Uterine smooth muscle cell (primary cell): Measurements from ENCODE around the gene GRB2. TPM values are rescaled to one million over a fixed set of nuclear protein-coding genes. Genes with fewer than 3 reads are reported as not detected.

Experiments
- total RNA-seq: library from RNA; depleted of rRNA; stranded (reverse); fragments of >200 nt; gene quantifications from 2 replicates; pipeline ENCODE4 v1.2.3, GENCODE V29; 2014

The GRB2 gene
- 84.1 and 87.1 TPM in 2 replicates for total RNA-seq

DNA sequence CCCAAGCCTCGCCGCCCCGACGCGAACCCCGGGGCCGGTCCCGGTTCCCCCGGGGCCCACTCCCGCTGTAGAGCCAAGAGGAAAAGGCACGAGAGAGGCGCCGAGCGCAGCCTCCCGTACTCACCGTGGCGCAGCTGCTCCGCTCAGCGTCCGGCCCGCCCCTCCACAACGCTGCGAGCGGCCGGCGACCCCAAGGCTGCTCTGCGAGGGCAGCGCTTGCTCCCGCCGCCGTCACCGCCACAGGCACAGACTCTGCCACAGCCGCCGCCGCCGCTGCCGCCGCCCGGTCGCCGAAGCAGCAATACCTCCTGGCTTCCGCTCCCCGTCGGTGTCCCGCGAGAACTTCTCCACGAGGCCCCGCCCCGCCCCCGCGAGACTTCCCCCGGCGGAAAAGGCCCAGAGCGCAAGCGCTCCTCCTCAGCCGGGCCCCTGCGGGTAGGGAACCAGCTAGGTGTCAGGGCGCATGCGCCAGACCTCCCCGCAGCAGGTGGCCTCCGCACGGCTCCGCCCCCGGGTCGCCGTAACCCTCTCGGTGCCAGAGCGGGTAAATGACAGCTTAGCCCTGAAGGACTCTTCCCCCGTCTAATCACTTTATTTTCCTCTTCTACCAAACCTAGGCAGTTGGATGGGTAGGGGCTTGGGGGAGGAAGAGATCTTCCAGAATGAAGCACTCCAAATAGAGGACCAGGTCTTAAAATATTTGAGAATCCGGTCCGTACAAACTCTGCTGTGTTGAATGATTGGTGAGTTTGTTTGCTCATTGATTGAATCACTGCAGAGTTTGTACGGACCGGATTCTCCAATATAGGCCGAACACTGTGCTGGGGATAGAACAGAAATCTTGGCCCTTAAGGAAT, at the start of gene GRB2:
GRB2 (minus strand) TSS at position 314 of the 857 bp plus-strand sequence. CDS start 12,050 bp downstream, outside the sequence.

DNA sequence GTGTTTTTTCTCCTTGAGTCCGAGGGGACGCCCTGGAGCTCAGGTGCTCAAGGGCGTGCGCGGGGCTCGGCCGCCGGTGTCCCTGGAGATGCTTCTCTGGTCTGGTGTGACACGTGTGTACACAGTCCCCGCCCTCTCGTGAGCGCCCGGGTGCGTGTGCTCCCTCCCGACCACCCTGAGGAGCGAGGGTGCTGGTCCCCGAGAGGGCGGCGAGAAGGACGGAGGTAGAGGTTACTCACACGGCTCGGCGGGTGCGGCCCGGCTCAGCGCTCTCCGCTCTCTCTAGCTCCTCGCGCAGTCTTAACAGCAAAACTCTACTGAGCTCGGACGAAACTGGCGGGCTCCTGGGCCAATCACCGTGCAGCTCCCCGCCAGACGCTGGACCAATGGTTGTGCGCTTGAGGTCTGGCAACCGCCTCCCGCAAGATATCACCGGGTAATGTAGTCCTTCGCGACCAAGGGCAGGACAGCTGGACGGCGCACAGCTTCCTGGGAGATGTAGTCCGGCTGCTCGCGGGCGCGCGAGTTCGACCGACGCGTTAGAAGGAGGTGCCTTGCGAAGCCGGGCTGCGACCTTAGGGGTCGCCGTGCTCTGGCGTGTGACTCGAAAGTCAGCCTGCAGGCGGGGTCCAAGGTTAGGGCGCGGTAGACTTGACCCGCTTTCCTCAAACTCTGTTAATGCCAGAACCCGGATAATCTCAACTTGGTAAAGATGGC, 116.2 kb downstream of the GRB2 start, which contains the start of gene SLC25A19:
SLC25A19 (minus strand) TSS at position 319 of the 717 bp plus-strand sequence. CDS start 2,669 bp downstream, outside the sequence.

DNA sequence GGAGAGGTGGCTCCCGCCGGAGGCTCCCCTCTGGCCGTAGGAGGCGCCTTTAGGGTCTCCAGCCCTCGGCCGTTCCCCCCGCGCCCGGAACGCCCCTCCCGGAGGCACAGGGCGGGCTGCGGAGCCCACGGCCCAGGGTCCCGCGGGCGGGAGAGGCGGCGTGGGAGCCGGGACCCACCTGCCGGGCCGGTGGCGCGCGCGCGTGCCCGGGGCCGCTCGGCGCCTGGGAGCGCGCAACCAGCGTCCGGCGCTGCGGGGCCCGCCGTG, 134.6 kb downstream of the GRB2 start, which contains the start of gene MIF4GD:
MIF4GD (minus strand) TSS at position 266 of the 267 bp plus-strand sequence. CDS start 1,036 bp downstream, outside the sequence.

Other genes starting within 250 kb of the GRB2 start
- gene SUMO2, start 222.7 kb downstream of the GRB2 start, total RNA-seq = 116 and 122 TPM in 2 replicates
- gene NUP85, start 200.0 kb downstream of the GRB2 start, total RNA-seq = 25.9 and 56.6 TPM in 2 replicates
- gene GGA3, start 144.1 kb downstream of the GRB2 start, total RNA-seq = 10.4 and 16.0 TPM in 2 replicates
- 44.0 and 62.5 TPM in 2 replicates for gene MRPS7, start 143.8 kb downstream of the GRB2 start, total RNA-seq
- gene MIF4GD, start 134.4 kb downstream of the GRB2 start, total RNA-seq = 7.6 and 8.3 TPM in 2 replicates
- 6.1 and 11.0 TPM in 2 replicates for gene SLC25A19, start 116.2 kb downstream of the GRB2 start, total RNA-seq
- 36.4 and 38.3 TPM in 2 replicates for gene TMEM94, start 51.0 kb upstream of the GRB2 start, total RNA-seq
- gene CASKIN2, start 109.9 kb upstream of the GRB2 start, total RNA-seq = 6.2 and 6.6 TPM in 2 replicates
- gene TSEN54, start 110.8 kb upstream of the GRB2 start, total RNA-seq = 13.5 and 15.7 TPM in 2 replicates
- 0.12 and 0.33 TPM in 2 replicates for gene LLGL2, start 120.0 kb upstream of the GRB2 start, total RNA-seq
- gene MYO15B, start 182.1 kb upstream of the GRB2 start, total RNA-seq = 6.3 and 9.4 TPM in 2 replicates
- not detected in 2 replicates for gene SMIM5, start 227.8 kb upstream of the GRB2 start, total RNA-seq